ENCODE data around the gene CPLX3. TPM values are rescaled to one million over a fixed set of nuclear protein-coding genes. Genes with fewer than 3 reads are reported as not detected.

CPLX3 gene
- total and polyA plus RNA-seq, 7 experiments from 2014 or later: 0.27 to 0.60 TPM; not detected in 5

- peaks cover 51 to 54% of the 10 kb centered on the region in 2 donors for H3K4me1 ChIP-seq (ENCODE audit: control insufficient read depth in 2 of 2, insufficient read depth in 2 of 2, low read length in 2 of 2)
- peak; percentile 98 for ATAC-seq
- intact Hi-C loops (cut with micrococcal nuclease): loop anchor here (1.0 kb wide), 9 partner anchors 12 to 165 kb away; partner anchors contain the start of gene COX5A (in 1 of the 2)
- DNase-seq: peak; percentile 76 to 92 (median 85)
- peak overlapping the region; percentile 92 for H3K27ac ChIP-seq (ENCODE audit: low read depth, low read length)
- Mint-ChIP-seq H3K9me3 (no peaks in the 10 kb centered on the region), H3K27ac (peak overlapping the region; percentile 66 to 93 (median 84)), H3K36me3 (peaks cover 0 to 31% (median 15%) of the 10 kb centered on the region in 5 donors), H3K4me3 (peak overlapping the region in 6 of 10 donors; percentile 13 to 61 (median 41)), H3K27me3 (no peaks in the 10 kb centered on the region), H3K4me1 (peaks cover 31 to 60% (median 47%) of the 10 kb centered on the region in 7 donors)
- CTCF ChIA-PET: interaction anchor here (0.6 to 26.1 kb wide), 18 partner anchors 8 to 787 kb away, joined by 3 to 1110 read pairs (median 4); partner anchors contain the start of genes CPLX3 and CSK
- no peaks in the 10 kb centered on the region for H3K9me3 ChIP-seq (ENCODE audit: control insufficient read depth in 2 of 3, low read length in 3 of 3)
- POLR2A ChIA-PET: interaction anchor here (0.6 to 28.9 kb wide), 3 partner anchors 20 to 184 kb away, joined by 3 to 1077 read pairs (median 4); partner anchors contain the start of genes CLK3 and CSK
- peaks cover 23 to 62% (median 27%) of the 10 kb centered on the region in 3 experiments for H3K36me3 ChIP-seq (ENCODE audit: control insufficient read depth in 2 of 3, insufficient read depth in 3 of 3, low read length in 3 of 3)
- H3K4me3 ChIP-seq (ENCODE audit: low read length): no peak overlapping the region
- no peaks in the 10 kb centered on the region for H3K27me3 ChIP-seq (ENCODE audit: control insufficient read depth in 2 of 2, insufficient read depth in 2 of 2, low read length in 2 of 2)
Observed at GRCh38 chr15:74799856-74800558, 26.4 kb upstream of the CPLX3 start.

GRCh38 chr15:74800559-74801094, 25.8 kb upstream of the CPLX3 start:
- Histone ChIP-seq H3K27me3 (ENCODE audit: control insufficient read depth in 2 of 2, insufficient read depth in 2 of 2, low read length in 2 of 2) (no peaks in the 10 kb centered on the region), H3K36me3 (ENCODE audit: control insufficient read depth in 2 of 3, insufficient read depth in 3 of 3, low read length in 3 of 3) (peaks cover 23 to 62% (median 27%) of the 10 kb centered on the region in 3 experiments), H3K9me3 (ENCODE audit: control insufficient read depth in 2 of 3, low read length in 3 of 3) (no peaks in the 10 kb centered on the region), H3K4me1 (ENCODE audit: control insufficient read depth in 2 of 2, insufficient read depth in 2 of 2, low read length in 2 of 2) (peaks cover 45 to 48% of the 10 kb centered on the region in 2 donors), H3K27ac (ENCODE audit: low read depth, low read length) (peak overlapping the region; percentile 92), H3K4me3 (ENCODE audit: low read length) (no peak overlapping the region)
- H3K27me3 Mint-ChIP-seq: no peaks in the 10 kb centered on the region
- peak overlapping the region in 4 of 9 donors; percentile 8 to 93 (median 88) for H3K27ac Mint-ChIP-seq
- intact Hi-C loops (cut with micrococcal nuclease): loop anchor here (1.0 kb wide), 8 partner anchors 12 to 165 kb away; partner anchors contain the start of gene COX5A (in 1 of the 2)
- peaks cover 27 to 54% (median 41%) of the 10 kb centered on the region in 7 donors for H3K4me1 Mint-ChIP-seq
- H3K4me3 Mint-ChIP-seq: no peak overlapping the region
- ChIA-PET CTCF (interaction anchor here (0.8 to 26.1 kb wide), 9 partner anchors 9 to 166 kb away, joined by 3 to 1110 read pairs (median 4); partner anchors contain the start of genes CPLX3 and CSK), POLR2A (interaction anchor here (0.6 to 28.9 kb wide), 3 partner anchors 21 to 111 kb away, joined by 3 to 1077 read pairs (median 5); partner anchors contain the start of gene CSK)
- ATAC-seq: peak; percentile 1
- no peaks in the 10 kb centered on the region for H3K9me3 Mint-ChIP-seq
- DNase-seq: no peak
- peaks cover 0 to 29% (median 15%) of the 10 kb centered on the region in 5 donors for H3K36me3 Mint-ChIP-seq

GRCh38 chr15:74801311-74801997, 25.0 kb upstream of the CPLX3 start:
- CTCF ChIA-PET: interaction anchor here (0.9 to 26.1 kb wide), 4 partner anchors 8 to 166 kb away, joined by 3 to 1110 read pairs (median 4); partner anchors contain the start of gene CSK
- no peak for DNase-seq
- intact Hi-C loops (cut with micrococcal nuclease): no loop called here

GRCh38 chr15:74802290-74802689, 24.1 kb upstream of the CPLX3 start:
- Mint-ChIP-seq H3K4me3 (no peak overlapping the region), H3K36me3 (peaks cover 0 to 26% (median 10%) of the 10 kb centered on the region in 5 donors), H3K27ac (no peak overlapping the region), H3K4me1 (peaks cover 31 to 49% (median 41%) of the 10 kb centered on the region in 7 donors), H3K27me3 (no peaks in the 10 kb centered on the region), H3K9me3 (peaks cover 0 to 1% (median 0%) of the 10 kb centered on the region in 11 donors)
- Histone ChIP-seq H3K36me3 (ENCODE audit: control insufficient read depth in 2 of 3, insufficient read depth in 3 of 3, low read length in 3 of 3) (peaks cover 23 to 62% (median 27%) of the 10 kb centered on the region in 3 experiments), H3K27ac (ENCODE audit: low read depth, low read length) (no peak overlapping the region), H3K27me3 (ENCODE audit: control insufficient read depth in 2 of 2, insufficient read depth in 2 of 2, low read length in 2 of 2) (no peaks in the 10 kb centered on the region), H3K9me3 (ENCODE audit: control insufficient read depth in 2 of 3, low read length in 3 of 3) (no peaks in the 10 kb centered on the region), H3K4me1 (ENCODE audit: control insufficient read depth in 2 of 2, insufficient read depth in 2 of 2, low read length in 2 of 2) (peaks cover 30 to 39% of the 10 kb centered on the region in 2 donors), H3K4me3 (ENCODE audit: low read length) (no peak overlapping the region)
- ATAC-seq (no peak), DNase-seq (no peak)
- POLR2A ChIA-PET: interaction anchor here (28.9 kb wide), 1 partner anchor 23 kb away, joined by 1077 read pairs; the partner anchor contains the start of gene CSK
- intact Hi-C loops (cut with micrococcal nuclease): no loop called here
- CTCF ChIA-PET: interaction anchor here (26.1 kb wide), 1 partner anchor 26 kb away, joined by 1110 read pairs; the partner anchor contains the start of gene CSK

More at GRCh38 chr15:74801311-74801997, 25.0 kb upstream of the CPLX3 start:
- peaks cover 0 to 26% (median 10%) of the 10 kb centered on the region in 5 donors for H3K36me3 Mint-ChIP-seq
- Histone ChIP-seq H3K27me3 (ENCODE audit: control insufficient read depth in 2 of 2, insufficient read depth in 2 of 2, low read length in 2 of 2) (no peaks in the 10 kb centered on the region), H3K36me3 (ENCODE audit: control insufficient read depth in 2 of 3, insufficient read depth in 3 of 3, low read length in 3 of 3) (peaks cover 23 to 62% (median 27%) of the 10 kb centered on the region in 3 experiments), H3K27ac (ENCODE audit: low read depth, low read length) (no peak overlapping the region), H3K4me1 (ENCODE audit: control insufficient read depth in 2 of 2, insufficient read depth in 2 of 2, low read length in 2 of 2) (peaks cover 39 to 41% of the 10 kb centered on the region in 2 donors), H3K9me3 (ENCODE audit: control insufficient read depth in 2 of 3, low read length in 3 of 3) (no peaks in the 10 kb centered on the region), H3K4me3 (ENCODE audit: low read length) (no peak overlapping the region)
- peak overlapping the region in 1 of 9 donors; percentile 8 for H3K27ac Mint-ChIP-seq
- H3K27me3 Mint-ChIP-seq: no peaks in the 10 kb centered on the region
- no peaks in the 10 kb centered on the region for H3K9me3 Mint-ChIP-seq
- H3K4me3 Mint-ChIP-seq: no peak overlapping the region
- POLR2A ChIA-PET: interaction anchor here (0.8 to 28.9 kb wide), 2 partner anchors 22 kb away, joined by 5 to 1077 read pairs; partner anchors contain the start of gene CSK
- no peak for ATAC-seq
- peaks cover 23 to 49% (median 37%) of the 10 kb centered on the region in 7 donors for H3K4me1 Mint-ChIP-seq

- peak overlapping the region in 3 of 9 donors; percentile 2 to 62 (median 19) for H3K27ac Mint-ChIP-seq
- H3K9me3 Mint-ChIP-seq: peaks cover 0 to 1% (median 0%) of the 10 kb centered on the region in 11 donors
- CTCF ChIA-PET: interaction anchor here (26.1 kb wide), 1 partner anchor 27 kb away, joined by 1110 read pairs; the partner anchor contains the start of gene CSK
- H3K4me3 ChIP-seq (ENCODE audit: low read length): no peak overlapping the region
- intact Hi-C loops (cut with micrococcal nuclease): no loop called here
- ATAC-seq: no peak
- no peak overlapping the region for H3K4me3 Mint-ChIP-seq
- peaks cover 0 to 24% (median 10%) of the 10 kb centered on the region in 5 donors for H3K36me3 Mint-ChIP-seq
- H3K27me3 ChIP-seq (ENCODE audit: control insufficient read depth in 2 of 2, insufficient read depth in 2 of 2, low read length in 2 of 2): no peaks in the 10 kb centered on the region
- DNase-seq: no peak
- peaks cover 23 to 62% (median 27%) of the 10 kb centered on the region in 3 experiments for H3K36me3 ChIP-seq (ENCODE audit: control insufficient read depth in 2 of 3, insufficient read depth in 3 of 3, low read length in 3 of 3)
- no peaks in the 10 kb centered on the region for H3K27me3 Mint-ChIP-seq
- peaks cover 28 to 48% (median 40%) of the 10 kb centered on the region in 7 donors for H3K4me1 Mint-ChIP-seq
- H3K9me3 ChIP-seq (ENCODE audit: control insufficient read depth in 2 of 3, low read length in 3 of 3): no peaks in the 10 kb centered on the region
- peaks cover 24 to 38% of the 10 kb centered on the region in 2 donors for H3K4me1 ChIP-seq (ENCODE audit: control insufficient read depth in 2 of 2, insufficient read depth in 2 of 2, low read length in 2 of 2)
- H3K27ac ChIP-seq (ENCODE audit: low read depth, low read length): no peak overlapping the region
- POLR2A ChIA-PET: interaction anchor here (28.9 kb wide), 1 partner anchor 23 kb away, joined by 1077 read pairs; the partner anchor contains the start of gene CSK
Observed at GRCh38 chr15:74802862-74803447, 23.5 kb upstream of the CPLX3 start.
